HFF-Myc (cell line): ENCODE results near the gene KCNMA1.

ENCODE experiments used
- DNase-seq: peaks from one replicate; pipeline ENCODE4 v3.0.0-alpha.2; 2011; ENCODE audit warnings: low read depth; ENCODE audit errors: extremely low read depth
- H3K4me3 ChIP-seq: replicated peaks from 2 replicates; pipeline ENCODE4 v1.5.1; 2011; ENCODE audit warnings: low read depth, mild to moderate bottlenecking, control low read depth, low read length
- TF ChIP-seq, protein P1 (sequence below): IDR thresholded peaks from 2 replicates; pipeline ENCODE4 v1.5.1; 2012; ENCODE audit warnings: mild to moderate bottlenecking, low read depth, low read length, control low read depth; ENCODE audit errors: missing control alignments

The KCNMA1 gene

DNA sequence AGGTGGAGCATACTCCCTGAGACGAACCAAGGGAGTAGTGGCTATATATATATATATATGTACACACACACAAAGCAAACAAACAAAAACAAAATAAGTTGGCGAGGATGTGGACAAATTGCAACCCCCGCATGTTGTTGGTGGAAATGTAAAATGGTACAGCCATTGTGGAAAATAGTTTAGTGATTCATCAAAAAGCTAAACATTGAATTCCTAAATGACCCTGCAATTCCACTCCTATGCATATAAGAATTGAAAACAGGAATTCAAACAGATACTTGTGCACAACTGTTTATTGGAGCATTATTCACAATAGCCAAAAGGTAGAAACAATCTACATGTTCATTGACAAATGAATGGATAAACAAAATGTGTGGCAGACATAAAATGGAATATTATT lies 407.9 kb downstream of the KCNMA1 start:
- no peak for DNase-seq
- TF ChIP-seq, protein P1, sequence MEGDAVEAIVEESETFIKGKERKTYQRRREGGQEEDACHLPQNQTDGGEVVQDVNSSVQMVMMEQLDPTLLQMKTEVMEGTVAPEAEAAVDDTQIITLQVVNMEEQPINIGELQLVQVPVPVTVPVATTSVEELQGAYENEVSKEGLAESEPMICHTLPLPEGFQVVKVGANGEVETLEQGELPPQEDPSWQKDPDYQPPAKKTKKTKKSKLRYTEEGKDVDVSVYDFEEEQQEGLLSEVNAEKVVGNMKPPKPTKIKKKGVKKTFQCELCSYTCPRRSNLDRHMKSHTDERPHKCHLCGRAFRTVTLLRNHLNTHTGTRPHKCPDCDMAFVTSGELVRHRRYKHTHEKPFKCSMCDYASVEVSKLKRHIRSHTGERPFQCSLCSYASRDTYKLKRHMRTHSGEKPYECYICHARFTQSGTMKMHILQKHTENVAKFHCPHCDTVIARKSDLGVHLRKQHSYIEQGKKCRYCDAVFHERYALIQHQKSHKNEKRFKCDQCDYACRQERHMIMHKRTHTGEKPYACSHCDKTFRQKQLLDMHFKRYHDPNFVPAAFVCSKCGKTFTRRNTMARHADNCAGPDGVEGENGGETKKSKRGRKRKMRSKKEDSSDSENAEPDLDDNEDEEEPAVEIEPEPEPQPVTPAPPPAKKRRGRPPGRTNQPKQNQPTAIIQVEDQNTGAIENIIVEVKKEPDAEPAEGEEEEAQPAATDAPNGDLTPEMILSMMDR, result no peak
- H3K4me3 ChIP-seq, result no peak overlapping the region

DNA sequence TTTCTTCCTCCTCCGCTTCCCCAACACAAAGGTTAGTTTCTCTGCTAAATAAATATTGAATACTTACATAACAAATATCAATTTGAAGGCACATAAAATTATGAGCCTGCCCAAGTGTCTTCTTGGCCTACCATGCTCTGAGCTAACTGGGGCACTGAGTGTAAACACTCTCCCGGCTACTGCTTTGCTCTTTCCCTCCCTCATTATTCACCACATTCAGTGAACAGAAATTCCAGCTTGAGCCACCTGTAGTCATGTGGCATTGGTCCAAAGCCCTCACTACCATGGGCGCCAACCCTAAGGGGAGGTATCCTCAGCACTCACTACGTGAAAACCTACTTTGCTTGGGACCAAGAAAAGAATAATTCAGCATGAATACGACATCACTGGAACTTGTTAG lies 409.0 kb downstream of the KCNMA1 start:
- TF ChIP-seq, protein P1, result no peak
- DNase-seq, result no peak
- no peak overlapping the region for H3K4me3 ChIP-seq

DNA sequence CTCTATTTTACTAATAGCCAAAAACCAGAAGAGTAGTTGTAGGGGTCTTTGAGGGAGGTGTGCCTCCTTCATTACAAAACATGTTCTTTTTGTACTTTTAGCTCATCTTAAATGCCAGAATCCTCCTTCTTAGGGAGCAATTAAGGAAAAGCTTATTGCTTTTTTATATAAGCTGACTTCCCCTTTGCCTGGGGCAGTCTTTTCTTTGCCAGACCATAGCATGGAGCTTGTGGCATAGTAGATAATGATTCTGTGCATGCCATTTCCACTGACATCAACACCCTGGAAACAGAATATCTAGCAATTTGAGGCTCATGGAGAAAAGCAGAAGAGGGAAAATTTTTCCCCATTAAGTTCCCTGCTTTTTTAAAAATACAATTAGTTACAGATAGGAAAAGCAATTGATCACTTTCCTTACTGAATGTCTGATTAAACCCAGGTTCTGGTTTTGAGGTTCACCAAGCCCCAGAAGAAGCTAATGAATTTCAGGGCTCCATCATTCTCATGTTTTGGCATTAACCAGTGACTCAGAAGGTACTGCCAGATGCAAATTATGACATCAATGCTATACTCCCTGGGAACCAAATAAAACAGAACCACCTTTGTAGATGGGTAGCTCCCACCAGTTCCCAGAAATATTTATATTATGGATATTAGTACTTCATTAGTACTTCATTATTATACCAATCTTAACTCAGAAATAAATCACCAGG lies 410.6 kb downstream of the KCNMA1 start:
- DNase-seq, result no peak
- TF ChIP-seq, protein P1, result no peak
- no peak overlapping the region for H3K4me3 ChIP-seq

DNA sequence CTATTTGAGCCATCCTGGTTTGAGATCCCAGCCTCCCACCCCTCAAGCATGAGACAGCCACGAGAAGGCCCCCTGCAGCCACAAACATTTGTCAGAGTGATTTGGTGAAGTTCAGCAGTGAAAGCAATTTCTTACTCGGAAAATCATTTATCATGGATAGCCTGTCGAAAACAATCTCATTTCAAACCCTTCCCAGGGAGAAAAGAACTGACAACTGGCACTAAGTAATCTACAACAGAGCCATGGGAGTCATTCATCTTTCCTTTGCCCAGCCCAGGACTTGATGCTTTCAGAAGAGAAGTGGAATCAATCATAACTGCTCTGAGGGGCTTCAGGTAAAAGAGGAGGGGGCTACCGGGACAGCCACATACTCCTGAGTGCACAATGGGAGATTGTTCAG lies 411.2 kb downstream of the KCNMA1 start:
- DNase-seq, result no peak
- H3K4me3 ChIP-seq, result no peak overlapping the region
- TF ChIP-seq, protein P1, result no peak

DNA sequence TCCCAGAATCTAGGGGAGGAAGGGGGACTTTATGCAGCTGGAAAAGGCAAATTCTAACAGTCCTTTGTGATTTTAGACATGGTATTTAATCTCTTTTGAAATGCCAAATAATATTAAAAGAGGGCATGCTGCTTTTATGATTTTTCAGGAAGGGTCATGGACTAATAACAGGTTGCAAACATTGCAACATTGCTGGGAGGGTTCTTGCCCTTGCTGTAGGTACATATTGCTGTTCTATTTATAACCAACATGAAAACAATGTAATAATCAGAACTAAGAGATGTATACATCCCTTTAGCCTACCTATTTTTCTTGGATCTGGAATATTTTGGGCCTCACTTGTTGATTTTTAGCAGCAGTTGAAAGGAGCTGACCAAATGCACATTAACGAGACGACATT lies 411.6 kb downstream of the KCNMA1 start:
- TF ChIP-seq, protein P1, result no peak
- no peak for DNase-seq

DNA sequence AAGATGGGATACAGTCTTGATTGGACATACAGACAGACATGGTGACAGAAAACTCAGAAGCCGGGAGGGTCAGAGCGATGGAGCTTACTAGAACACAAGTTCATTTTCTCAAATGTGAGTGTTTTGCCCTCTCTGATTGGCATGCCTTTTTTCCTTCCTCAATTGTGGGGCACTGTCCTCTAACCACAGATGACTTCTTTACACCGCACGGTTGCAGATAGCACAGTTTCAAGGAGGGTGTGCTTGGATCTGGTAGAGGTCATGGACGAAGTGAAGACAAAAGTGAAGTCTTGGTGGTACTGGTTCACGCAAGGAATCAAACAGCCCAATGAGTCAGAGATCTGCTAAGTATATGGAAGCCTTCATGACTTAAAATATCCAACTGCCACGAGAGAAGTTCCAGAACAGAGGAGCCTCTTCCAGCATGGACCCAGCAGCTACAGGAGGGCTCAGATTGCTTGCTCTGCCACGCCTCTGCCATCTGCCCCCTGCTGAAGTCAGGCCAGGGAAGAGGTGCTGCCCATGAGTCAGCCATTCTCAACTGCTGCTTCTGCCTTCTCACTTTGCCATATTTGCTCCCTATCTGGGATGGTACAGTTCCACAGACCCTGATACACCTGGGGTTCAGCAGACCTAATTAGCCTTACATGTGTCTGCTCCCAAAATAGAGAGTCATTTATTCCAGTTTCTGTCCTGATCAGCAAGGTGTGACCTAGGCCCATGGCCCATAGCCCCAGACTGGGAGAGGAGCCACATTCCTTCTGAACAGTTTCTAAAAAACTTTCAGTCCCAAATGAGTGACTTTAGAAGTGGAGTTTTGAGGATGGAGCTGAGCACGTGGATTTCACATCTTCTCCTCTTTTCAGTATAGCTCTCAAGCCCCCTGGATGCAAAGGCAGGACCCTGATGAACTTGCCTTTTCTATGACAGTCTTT lies 413.8 kb downstream of the KCNMA1 start:
- TF ChIP-seq, protein P1, result no peak
- no peak for DNase-seq
- H3K4me3 ChIP-seq, result no peak overlapping the region

More for the DNA sequence above, 411.6 kb downstream of the KCNMA1 start:
- H3K4me3 ChIP-seq, result no peak overlapping the region
